NCI-H1436 treated with DMSO at 0.1 percent for 48 hours (cell line): ENCODE results near the gene FFAR1.

Experiments used
- DNase-seq: peaks from one replicate; lab custom pipeline; 2025; lab: John Stamatoyannopoulos, UW

Gene FFAR1

DNA sequence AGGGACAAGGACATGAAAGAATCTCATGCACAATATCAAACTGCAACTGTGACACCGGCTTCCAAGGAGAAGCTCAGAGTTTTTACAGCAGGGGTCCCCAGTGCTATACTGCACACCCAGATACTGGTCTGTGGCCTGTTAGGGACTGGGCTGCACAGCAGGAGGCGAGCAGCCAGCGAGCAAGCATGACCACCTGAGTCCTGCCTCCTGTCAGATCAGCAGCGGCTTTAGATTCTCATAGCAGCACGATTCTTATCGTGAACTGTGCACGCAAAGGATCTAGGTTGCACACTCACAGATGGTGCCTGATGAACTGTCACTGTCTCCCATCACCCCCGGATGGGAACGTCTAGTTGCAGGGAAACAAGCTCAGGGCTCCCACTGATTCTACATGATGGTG lies 31.8 kb upstream of the FFAR1 start:
- no peak for DNase-seq

DNA sequence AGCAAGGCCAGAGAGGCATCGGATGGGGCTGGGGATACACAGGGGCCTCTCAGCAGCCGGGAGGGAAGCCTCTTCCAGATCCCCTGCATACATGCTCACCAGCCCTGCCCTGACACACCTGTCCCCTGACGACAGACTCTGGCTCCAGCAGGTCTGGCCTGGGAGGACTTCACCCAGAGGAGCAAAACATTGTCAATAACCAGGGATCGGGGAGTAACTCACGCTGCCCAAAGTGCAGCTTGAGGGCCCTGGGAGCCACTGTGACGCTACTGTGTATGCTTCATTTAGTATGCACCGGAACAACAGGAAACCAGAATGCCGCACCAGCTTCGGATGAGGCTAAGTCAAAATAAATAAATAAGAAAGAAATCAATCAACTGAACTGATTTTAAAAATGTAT lies 31.1 kb upstream of the FFAR1 start:
- DNase-seq = no peak

DNA sequence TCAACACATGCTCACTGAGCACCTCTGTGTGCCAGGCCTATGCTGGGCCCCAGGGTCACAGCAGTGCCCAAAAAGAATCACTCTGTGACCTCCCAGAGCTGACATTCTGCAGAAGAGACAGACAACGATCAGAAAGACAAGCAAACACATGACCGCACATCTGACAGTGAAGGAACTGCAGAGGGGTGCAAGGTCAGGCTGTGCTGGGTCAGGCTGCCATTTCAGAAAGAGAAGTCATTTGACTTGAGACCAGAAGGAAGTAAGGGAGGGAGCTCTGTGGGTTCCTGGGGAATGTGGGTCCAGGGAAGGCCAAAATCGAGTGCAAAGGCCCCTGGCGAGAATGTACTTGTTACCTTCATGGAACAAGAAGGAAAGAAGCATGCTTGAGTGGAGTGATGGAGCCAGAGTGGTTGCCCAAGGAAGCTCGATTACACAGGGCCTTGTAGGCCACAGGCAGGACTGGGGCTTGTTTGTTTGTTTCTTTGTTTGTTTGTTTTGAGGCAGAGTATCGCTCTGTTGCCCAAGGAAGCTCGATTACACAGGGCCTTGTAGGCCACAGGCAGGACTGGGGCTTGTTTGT lies 30.1 kb upstream of the FFAR1 start:
- DNase-seq = no peak

DNA sequence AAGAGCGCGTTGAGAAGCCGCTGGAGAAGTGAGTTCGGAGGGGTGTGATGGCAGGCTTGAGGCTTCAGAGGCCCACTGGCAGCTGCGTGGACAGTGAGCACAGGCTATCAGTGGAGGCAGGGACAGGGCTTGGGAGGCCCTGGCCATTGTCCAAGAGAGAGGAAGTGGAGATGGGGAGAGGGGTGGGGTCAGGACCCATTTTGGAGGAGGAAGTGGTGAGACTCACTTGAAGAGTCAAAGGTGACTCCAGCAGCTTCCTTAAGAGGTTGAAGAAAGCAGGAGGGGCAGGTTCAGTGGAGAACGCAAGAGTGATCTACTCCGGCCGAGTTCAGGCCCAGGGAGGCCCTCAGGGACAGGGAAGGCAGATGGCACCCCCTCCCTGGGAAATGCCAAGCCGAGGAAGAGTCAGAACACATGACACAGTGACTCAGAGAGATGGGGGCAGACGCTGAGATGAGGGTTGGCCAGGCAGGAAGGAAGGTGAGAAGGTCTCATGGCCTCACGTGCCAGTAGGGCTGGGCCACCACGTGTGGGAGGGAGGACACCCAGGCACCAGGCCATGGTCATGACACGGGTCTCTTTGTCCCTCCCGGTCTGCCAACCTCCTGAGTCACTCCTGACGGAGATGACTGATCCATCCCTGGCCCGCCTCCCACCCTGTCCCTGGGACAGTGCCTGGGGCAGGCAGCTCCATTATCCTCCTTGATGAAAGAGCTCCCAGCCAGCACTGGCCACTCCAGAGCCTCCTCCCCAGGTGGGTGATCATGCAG lies 28.8 kb upstream of the FFAR1 start:
- no peak for DNase-seq

DNA sequence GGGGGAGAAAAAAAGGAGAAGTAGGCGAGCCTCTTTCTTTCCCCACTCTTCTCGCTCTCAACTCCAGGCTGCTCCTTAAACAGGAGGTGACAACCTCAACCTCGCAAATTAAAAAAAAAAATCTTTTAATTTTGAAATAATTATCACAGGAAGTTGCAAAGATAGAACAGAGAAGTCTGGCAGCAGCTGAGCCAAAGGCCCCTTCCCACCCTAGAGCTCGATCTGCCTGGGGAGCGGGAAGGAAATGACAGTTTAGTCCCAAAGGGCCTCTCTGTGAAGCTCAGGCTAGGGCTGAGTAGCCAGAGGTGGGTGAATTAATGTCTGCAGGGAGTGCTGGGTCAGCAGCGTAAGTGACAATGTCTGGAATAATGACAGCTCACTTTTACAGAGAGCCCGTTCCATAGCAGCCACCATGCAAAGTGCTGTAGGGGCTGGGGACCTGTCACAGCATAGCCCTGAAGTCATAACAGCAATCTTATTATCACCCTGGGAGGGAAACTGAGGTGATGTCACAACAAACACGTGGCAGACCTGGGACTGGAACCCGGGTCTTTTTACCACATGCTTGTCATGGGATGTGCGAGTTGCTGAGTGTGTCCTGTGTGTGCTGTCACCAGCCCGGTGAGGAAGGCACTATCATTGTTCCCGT lies 27.5 kb upstream of the FFAR1 start:
- no peak for DNase-seq

DNA sequence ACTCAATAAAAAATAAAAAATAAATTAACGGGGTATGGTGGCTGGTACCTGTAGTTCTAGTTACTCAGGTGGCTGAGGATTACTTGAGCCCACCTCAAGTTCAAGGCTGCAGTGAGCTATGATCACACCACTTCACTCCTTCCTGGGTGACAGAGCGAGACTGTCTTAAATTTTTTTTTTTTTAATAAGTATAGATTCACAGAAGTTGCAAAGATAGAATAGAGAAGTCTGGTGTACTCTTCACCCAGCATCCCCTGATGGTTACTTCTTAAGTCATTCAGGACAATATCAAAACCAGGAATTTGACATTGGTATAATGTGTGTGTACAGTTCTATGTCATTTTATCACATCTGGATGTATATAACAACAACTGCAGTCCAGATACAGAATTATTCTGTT lies 26.4 kb upstream of the FFAR1 start:
- DNase-seq = no peak

DNA sequence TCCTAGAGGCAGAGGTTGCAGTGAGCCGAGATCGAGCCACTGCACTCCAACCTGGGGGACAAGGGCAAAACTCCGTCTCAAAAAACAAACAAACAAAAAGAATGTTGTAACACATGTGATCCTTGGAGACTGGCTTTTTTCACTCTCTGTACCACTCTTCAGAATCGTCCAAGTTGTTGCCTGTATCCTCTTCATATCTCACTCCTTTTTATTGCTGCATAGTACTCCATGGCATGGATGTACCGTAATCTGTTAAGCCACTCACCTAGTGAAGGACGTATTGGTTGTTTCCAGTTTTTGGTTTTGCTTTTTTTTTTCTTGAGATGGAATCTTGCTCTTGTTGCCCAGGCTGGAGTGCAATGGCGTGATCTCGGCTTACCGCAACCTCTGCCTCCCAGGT lies 25.7 kb upstream of the FFAR1 start:
- no peak for DNase-seq

DNA sequence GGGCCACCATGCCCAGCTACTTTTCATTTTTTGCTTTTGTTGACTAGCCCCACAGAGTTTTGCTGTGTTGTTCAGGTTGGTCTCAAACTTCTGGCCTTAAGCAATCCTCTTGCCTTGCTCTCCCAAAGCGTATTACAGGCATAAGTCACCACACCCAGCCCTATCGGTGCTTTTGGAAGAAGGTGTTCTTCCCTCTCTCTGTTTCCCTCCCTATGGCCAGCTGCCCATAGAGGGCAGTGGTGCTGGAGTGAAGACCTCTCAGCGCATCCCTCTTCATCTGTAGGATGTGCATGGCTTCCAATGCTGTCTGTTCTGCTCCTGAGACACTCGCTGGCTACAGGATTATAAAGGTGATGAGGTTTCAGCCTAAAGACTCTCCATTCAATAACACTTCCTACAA lies 20.1 kb upstream of the FFAR1 start:
- DNase-seq = no peak

DNA sequence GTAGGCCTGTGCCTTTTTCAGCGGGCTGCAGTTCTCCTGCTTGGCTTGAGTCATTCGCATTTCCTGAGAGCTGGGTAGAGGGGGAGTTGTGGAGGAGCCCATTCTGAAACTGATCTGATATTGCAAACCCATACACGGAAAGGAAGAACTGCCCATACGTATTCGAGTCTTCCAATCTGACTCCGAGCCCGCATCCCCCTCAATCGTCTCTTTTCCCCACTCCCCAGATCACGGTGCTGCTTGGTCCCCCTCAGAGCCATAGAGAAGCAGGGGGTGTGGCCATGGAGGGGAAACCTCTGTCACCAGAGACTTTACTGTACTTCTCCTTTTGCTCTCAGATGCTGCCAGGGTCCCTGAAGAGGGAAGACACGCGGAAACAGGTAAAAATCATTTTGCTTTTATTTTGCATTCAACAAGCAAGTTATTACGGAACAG lies 18.8 kb upstream of the FFAR1 start, which contains the start of gene CD22:
Gene CD22, plus strand, starts transcription at position 337 of the 435 bp plus-strand sequence. CDS start 2,854 bp downstream, outside the sequence.
- DNase-seq = no peak

DNA sequence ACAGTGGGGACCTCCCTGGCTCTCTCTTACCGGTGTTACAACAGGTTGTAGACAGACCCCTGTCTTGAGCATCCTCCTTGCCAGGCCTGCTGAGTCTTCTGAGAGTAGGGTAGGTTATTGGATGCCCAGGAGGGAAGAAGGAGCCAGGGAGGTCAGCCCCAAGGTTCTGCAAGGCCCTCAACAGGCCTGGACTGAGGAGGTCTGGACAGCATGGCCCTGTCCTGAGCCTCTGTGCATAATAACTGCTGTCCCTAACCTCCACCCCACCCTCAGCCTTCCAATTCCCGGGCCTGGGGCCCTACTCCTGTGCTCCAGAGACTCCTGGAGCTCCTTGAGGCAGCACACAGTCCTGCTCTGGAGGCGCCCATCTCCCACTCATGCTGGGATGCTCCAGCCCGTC lies 18.4 kb upstream of the FFAR1 start:
- DNase-seq = no peak

DNA sequence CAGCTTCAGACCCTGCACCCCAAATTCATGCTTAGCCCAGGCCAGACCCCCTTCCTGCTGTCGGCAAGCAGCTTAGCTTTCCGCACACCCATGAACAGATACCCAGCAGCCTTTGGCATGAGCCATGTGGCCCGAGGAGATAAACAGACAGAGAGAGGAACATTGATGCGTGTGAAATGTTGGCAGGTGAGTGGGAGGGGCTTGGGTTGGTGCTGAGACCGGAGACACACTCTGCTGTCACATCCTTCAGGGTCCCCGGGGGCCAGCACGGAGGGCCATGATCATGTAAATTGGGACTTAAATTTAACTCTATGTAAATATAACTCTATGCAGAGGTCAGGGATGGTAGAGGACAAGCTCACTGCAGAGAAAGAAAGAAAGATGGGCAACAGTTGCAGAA lies 17.2 kb upstream of the FFAR1 start:
- no peak for DNase-seq

DNA sequence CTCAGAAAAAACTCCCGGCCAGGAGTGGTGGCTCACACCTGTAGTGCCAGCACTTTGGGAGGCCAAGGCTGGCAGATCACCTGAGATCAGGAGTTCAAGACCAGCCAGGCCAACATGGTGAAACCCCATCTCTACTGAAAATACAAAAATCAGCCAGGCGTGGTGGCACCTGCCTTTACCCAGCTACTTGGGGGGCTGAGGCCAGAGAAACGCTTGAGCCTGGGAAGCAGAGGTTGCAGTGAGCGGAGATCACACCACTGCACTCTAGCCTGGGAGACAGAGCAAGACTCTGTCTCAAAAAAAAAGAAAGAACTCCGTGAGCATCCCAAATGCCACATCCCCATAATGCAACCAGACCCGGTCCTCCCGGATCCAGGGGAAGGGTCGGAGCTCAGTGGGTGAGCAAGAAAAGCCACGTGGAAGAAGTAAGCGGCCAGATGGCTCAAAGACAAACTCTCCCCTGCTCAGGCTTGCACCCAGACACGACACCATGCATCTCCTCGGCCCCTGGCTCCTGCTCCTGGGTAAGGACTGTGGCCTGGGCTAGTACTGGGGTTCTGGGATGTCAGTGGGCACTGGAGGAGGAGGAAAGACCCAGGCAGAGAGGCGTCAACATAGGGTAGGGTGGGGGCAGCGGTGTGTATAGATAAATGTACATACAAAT lies 16.0 kb upstream of the FFAR1 start:
- DNase-seq = no peak

DNA sequence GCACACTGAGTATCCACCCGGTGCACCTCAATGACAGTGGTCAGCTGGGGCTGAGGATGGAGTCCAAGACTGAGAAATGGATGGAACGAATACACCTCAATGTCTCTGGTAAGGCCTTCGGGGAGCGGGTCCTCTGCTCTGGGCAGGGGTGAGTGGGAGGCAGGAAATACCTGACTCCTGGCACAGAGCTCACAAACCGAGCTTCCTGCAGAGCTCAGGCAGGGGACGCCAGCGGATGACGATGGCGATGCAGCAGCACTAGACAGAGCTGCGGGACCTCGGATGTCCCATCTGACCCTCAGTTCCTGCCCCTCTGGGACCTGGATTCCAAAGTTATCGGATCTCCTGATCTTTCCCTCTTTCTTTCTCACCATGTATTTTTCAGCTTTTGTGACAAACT lies 14.9 kb upstream of the FFAR1 start:
- no peak for DNase-seq

DNA sequence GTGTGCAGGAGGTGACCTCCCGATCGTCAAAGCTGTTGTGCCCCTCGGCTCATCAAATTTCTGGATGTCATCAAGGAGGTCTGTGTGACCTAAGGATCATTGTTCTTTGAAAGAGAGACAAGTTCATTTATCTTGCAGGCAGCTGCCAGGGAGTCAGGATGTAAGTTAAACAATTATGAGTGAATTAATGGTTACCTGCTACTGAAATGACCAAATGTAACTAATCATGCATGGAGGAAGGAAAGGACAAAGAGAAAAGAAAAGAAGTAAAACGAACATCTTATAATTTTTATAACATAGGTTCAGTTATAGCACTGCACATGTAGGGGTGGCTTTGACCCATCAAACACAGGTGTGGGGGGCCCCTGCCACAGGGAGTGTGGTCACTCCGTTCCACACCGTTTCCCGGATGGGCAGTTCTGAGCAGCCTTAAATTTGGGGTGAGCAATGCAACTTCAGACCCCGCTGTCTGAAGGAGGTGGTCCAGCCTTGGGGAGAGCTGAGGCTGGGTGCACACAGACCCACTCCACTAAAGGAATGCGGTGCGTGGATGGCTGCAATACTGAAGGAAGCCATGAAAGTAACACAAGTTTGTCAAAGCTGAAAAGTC lies 13.5 kb upstream of the FFAR1 start:
- no peak for DNase-seq

DNA sequence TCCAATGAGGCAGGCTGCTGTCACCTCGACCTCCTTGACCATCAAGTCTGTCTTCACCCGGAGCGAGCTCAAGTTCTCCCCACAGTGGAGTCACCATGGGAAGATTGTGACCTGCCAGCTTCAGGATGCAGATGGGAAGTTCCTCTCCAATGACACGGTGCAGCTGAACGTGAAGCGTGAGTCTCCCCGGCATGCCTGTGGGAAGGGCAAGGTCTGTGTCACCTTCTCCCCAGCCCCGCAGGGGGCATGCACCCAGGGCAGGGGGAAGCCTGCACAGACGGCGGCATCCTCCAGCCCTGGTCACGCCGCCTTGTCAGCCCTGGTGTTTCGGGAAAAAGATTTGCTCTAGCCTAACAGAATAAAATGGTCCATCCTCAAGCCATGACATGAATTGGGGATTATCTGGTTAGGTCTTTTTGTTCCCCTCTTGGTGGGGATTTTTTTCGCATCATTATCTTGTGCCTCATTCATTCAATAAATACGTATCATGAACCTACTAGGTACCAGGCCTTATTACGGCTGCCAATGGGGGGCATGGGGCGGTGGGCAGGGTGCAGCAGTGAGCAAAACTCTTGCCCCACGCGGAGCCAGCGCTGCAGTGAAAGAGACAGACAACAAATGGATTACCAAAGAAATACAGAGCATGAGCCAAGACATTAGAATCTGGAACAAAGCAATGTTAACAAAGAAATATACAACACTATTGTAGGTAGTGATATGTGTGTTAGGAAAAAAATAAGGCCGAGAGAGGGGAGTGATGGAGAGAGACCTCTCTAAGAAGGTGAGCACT lies 11.3 kb upstream of the FFAR1 start:
- no peak for DNase-seq

DNA sequence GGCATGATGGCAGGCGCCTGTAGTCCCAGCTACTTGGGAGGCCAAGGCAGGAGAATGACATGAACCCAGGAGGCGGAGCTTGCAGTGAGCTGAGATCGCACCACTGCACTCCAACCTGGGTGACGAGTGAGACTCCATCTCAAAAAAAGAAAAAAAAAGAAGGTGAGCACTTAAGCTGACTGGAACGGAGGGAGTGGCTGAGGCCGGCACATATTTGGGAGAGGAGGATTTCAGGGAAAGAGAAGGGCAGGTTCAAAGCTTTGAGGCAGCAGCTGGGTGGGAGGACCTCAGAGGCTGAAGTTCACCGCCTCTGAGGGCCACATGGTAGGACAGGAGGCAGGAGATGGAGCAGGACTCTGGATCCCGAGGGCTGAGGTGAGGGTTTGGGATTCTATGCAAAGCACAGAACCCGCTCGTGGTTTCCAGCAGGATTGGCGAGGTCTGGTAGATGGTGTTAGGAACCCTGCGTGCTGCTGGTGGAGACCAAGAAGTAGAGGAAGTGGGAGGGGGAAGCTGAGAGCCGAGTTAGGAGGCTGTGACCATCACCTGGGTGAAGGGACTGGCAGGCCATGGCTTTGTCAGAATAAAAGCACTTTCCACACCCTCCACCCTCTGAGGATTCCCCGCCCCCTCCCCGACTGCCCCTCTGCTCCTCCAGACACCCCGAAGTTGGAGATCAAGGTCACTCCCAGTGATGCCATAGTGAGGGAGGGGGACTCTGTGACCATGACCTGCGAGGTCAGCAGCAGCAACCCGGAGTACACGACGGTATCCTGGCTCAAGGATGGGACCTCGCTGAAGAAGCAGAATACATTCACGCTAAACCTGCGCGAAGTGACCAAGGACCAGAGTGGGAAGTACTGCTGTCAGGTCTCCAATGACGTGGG lies 10.4 kb upstream of the FFAR1 start:
- no peak for DNase-seq

DNA sequence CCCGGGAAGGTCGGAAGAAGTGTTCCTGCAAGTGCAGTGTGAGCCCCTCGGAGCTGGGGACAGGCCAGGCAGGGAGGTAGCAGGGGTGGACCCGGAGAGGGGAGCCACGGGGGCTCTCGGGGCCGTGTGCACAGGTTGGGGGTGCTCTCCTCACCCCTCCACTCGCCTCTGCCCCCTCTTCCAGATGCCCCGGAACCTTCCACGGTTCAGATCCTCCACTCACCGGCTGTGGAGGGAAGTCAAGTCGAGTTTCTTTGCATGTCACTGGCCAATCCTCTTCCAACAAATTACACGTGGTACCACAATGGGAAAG lies 9.8 kb upstream of the FFAR1 start:
- DNase-seq = no peak

DNA sequence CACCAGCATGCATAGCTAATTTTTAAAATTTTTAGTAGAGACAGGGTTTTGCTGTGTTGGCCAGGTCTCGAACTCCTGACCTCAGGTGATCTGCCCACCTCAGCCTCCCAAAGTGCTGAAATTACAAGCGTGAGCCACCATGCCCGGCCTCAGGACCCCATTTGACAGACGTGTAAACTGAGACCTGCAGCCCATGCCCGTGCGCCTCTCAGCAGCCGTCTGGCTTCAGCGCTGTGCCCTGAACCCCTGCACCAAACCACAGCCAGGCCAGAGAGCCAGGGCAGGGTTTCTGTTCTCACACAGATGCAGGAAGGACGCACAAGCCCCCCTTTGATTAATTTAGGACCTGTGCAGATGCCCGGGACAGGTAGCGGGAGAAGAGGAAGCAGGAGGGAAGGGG lies 7.3 kb upstream of the FFAR1 start:
- DNase-seq = no peak

DNA sequence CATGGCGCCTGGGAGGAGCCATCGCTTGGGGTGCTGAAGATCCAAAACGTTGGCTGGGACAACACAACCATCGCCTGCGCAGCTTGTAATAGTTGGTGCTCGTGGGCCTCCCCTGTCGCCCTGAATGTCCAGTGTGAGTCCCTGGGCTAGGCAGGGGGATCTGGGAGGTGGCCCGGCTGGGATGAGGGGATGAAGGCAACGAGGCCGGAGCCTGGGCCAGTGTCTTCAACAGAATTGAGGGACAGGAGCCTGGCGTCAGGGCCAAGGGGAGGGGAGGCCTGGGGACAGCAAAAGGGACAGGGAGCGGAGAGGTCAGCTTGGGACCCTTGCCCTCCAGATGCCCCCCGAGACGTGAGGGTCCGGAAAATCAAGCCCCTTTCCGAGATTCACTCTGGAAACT lies 6.7 kb upstream of the FFAR1 start:
- DNase-seq = no peak

DNA sequence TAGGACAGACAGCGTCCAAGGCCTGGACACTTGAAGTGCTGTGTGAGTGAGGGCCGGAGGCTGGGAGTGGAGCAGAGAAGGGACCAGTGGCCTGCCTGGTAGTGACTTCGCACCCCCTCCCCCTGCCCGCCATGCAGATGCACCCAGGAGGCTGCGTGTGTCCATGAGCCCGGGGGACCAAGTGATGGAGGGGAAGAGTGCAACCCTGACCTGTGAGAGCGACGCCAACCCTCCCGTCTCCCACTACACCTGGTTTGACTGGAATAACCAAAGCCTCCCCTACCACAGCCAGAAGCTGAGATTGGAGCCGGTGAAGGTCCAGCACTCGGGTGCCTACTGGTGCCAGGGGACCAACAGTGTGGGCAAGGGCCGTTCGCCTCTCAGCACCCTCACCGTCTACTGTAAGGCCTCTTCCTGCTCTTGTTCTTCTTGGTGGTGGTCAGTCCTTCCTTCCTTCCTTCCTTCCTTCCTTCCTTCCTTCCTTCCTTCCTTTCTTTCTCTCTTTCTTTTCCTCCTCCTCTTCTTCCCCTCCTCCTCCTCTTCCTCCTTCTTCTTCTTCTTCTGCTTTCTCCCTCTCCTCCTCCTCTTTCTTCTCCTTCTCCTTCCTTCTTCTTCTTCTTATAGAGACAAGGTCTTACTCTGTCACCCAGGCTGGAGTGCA lies 6.0 kb upstream of the FFAR1 start:
- no peak for DNase-seq
